GM12875 (cell line): ENCODE measurements around the gene IGFL3.
"Not testable (repeated sequence)": the region's sequence is repeated elsewhere in the genome, so short reads cannot be mapped to it uniquely, and the experiment has no call there.

ENCODE experiments used
- H3K4me3 ChIP-seq: one replicate; pipeline ENCODE4 v1.5.1; 2011; ENCODE audit warnings: low read depth, low read length, control low read depth
- TF ChIP-seq, protein P1 (sequence below): IDR thresholded peaks from 2 replicates; pipeline ENCODE4 v1.5.1; 2011; ENCODE audit warnings: low read depth, mild to moderate bottlenecking, control low read depth, inconsistent platforms, low read length, moderate library complexity, borderline replicate concordance; ENCODE audit not compliant: insufficient read depth

The IGFL3 gene

DNA sequence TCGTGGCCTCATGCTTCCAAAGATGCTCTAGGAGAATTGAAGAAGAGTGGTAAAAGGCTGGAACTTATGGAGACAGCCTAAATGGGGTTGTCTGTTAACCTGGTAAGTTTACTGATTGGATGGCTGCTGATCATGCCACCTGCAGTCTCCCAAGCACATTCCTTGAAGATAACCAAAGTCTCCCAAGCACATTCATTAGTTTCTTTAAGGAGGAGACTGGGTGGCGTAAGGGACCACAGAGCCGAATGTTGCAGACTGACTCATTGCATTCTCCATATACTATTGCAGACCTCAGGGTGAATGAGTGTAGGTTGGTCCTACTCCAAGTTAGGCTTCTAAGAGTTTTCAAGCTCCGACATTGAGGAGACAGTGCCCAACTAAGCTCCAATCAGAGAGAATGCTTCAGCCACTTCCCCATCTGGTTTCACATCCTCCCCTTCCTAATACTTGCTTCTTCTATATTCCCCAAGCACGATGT lies at the start of gene IGFL3:
TSS of gene IGFL3 (minus strand) at position 51 of the 478 bp plus-strand sequence. CDS start at position 12, 39 bp downstream.
- no peak within 1 kb of the TSS for H3K4me3 ChIP-seq
- TF ChIP-seq, protein P1, sequence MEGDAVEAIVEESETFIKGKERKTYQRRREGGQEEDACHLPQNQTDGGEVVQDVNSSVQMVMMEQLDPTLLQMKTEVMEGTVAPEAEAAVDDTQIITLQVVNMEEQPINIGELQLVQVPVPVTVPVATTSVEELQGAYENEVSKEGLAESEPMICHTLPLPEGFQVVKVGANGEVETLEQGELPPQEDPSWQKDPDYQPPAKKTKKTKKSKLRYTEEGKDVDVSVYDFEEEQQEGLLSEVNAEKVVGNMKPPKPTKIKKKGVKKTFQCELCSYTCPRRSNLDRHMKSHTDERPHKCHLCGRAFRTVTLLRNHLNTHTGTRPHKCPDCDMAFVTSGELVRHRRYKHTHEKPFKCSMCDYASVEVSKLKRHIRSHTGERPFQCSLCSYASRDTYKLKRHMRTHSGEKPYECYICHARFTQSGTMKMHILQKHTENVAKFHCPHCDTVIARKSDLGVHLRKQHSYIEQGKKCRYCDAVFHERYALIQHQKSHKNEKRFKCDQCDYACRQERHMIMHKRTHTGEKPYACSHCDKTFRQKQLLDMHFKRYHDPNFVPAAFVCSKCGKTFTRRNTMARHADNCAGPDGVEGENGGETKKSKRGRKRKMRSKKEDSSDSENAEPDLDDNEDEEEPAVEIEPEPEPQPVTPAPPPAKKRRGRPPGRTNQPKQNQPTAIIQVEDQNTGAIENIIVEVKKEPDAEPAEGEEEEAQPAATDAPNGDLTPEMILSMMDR: no peak

DNA sequence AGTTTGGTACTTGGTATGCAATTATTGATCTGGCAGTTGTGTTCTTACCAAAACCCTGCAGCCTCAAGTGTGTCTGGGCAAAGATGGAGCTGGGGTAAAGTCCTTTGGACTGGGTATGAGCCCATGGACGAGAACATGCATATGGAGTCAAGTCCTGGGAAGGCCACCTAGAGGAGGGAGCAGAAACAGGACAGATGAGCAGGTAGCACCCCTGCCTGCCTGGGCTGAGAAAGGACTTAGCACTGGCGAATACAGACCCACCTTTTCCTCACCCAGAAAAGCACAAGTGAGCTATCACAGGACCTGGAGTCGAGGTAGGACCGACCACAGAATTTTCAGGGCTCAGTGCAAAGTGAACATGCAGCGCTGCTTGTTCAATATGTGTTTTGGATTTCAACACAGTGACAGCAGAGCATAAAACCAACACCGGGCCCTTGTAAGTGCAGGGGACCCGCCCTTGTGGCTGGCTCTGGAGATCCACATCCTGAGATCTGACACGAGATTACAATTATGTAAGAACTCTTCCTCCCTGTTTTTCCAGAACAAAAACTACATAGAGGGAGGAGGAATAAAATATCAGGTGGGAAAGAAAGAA lies 49.5 kb upstream of the IGFL3 start:
- TF ChIP-seq, protein P1: no peak
- H3K4me3 ChIP-seq: no peak overlapping the region

DNA sequence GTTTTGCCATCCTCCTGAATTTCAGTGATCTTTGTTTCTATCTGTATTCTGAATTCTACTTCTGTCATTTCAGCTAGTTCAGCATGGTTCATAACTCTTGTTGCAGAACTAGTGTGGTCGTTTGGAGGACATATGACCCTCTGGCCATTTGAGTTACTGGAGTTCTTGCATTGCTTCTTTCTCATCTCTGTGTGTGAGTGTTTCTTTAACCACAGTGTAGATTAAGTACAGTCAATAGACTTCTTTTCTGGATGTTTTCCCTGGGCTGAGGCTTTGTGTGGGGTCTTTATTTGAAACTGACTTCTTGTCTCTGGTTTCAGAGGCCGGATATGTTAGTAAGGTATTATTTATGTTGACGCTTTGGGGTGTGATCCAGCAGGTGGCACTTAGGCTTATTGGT lies 38.2 kb upstream of the IGFL3 start:
- H3K4me3 ChIP-seq: no peak overlapping the region
- TF ChIP-seq, protein P1: no peak

DNA sequence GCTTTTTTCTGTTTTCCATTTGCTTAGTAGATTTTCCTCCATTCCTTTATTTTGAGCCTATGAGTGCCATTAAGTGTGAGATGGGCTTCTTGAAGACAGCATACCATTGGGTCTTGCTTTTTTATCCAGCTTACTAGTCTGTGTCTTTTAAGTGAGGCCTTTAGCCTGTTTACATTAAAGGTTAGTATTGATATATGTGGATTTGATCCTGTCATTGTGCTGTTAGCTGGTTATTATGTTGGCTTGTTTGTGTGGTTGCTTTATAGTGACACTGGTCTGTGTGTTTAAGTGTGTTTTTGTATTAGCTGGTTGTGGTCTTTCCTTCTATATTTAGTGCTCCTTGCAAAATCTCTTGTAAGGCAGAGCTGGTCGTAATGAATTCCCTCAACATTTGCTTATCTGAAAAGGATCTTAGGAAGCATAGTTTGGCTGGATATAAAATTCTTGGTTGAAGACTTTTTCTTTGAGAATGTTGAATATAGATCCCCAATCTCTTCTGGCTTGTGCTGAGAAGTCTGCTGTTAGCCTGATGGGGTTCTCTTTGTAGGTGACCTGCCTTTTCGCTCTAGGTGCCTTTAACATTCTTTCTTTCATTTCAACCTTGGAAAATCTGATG lies 37.3 kb upstream of the IGFL3 start:
- H3K4me3 ChIP-seq: not testable (repeated sequence)

DNA sequence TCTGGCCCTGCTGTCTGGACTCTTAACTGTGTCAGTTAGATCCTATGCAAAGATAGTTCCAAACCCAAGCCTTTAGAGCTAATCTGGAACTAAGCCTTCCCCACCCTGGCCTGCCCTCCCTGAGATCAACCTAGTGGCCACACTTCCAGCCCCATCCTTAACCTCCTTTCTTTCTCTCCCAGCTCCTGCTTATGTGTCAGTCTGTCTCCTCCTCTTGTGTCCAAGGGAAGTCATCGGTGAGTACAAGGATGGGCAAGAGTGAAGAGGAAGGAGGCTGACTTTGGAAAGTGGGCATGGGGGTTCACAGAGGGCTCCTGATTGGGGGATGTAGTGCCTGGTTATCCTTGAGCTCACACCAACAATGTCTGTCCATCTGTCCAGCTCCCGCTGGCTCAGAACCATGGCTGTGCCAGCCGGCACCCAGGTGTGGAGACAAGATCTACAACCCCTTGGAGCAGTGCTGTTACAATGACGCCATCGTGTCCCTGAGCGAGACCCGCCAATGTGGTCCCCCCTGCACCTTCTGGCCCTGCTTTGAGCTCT lies 35.8 kb upstream of the IGFL3 start:
- no peak overlapping the region for H3K4me3 ChIP-seq
- TF ChIP-seq, protein P1: no peak

DNA sequence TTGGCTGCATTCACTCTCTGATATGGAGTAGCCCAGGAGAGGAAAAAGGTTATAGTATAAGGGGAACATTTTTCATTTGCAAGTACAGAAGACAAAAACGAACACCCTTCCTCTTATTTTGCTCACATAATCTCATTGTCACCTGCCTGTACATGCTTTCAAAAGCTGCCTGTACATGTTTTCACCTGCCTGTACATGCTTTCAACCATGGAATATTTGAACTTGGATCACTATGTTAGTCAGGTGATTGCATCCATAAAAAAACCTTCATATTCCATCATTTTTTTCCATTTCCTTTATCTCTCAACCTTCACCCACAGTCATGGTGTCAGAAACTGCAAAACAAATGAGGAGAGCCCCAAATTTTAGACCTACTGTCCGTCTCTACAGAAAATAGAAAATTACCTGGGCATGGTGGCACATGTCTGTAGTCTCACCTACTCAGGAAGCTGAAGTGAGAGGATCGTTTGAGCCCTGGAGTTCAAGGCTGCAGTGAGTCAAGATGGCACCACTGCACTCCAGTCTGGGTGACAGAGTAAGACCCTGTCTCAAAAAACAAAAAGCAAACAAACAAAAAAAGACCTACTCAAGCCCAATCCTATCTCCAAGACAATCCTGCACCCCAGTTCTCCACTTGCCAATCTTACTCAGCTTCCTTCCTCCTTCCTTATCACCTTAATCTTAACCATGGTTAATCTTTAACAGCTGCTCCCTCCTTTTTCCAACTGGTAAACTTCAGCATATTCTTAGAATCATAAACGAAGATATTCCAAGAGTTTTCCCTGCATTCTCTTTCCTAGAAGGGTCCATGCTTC lies 35.1 kb upstream of the IGFL3 start:
- TF ChIP-seq, protein P1: no peak
- H3K4me3 ChIP-seq: no peak overlapping the region

DNA sequence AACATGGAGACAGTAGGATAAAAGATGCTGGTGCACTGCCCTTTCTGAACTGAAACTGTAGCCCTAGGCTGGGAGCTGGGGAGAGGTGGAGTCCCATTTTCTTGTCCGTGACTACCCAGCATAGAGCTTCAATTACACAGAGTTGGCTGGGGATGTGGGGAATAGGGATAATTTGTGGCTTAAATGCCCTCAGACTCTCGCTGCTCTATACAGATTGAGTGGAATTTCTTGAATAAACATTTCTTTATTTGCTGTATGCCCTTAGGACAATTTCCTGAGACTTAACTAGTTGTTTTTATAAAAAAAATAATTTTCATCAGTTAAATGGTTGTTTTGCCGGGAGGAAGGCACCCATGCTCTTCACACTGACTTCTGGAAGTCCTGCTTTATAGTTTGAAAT lies 30.7 kb upstream of the IGFL3 start:
- TF ChIP-seq, protein P1: no peak
- no peak overlapping the region for H3K4me3 ChIP-seq
